ENCODE results near the gene AMBP. TPM values are rescaled to one million over a fixed set of nuclear protein-coding genes. Genes with fewer than 3 reads are reported as not detected.

Gene AMBP
- total and polyA plus RNA-seq, 4 donors, result 3,440 to 6,678 (median 4,863) TPM

DNA sequence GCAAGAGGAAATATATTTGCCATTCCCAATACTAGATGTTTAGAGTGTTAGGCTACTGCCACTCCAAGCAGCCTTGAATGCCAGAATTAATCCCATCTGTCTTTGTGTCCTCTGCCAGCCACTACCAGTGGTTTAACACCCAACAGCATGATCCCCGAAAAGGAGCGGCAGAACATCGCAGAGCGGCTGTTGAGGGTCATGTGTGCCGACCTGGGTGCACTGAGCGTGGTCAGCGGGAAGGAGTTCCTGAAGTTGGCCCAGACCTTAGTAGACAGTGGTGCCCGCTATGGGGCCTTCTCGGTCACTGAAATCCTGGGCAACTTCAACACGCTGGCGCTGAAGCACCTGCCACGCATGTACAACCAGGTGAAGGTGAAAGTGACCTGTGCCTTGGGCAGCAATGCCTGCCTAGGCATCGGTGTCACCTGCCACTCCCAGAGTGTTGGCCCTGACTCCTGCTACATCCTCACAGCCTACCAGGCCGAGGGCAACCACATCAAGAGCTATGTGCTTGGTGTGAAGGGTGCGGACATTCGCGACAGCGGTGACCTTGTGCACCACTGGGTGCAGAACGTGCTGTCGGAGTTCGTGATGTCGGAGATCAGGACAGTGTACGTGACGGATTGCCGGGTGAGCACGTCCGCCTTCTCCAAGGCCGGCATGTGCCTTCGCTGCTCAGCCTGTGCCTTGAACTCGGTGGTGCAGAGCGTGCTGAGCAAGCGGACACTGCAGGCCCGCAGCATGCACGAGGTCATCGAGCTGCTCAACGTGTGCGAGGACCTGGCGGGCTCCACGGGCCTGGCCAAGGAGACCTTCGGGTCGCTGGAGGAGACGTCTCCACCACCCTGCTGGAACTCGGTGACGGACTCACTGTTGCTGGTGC is 29.3 kb downstream of the AMBP start:
- Histone ChIP-seq H3K4me1 (ENCODE audit: control insufficient read depth in 4 of 4, insufficient read depth in 4 of 4, low read length in 3 of 4) (no peaks in the 10 kb centered on the region), H3K27ac (ENCODE audit: low read depth in 1 of 2, low read length in 2 of 2) (no peak overlapping the region), H3K4me3 (ENCODE audit: low read depth in 1 of 3, low read length in 3 of 3) (no peak overlapping the region), H3K9me3 (ENCODE audit: control insufficient read depth in 4 of 4, low read length in 3 of 4) (no peaks in the 10 kb centered on the region), H3K36me3 (ENCODE audit: control insufficient read depth in 4 of 4, insufficient read depth in 3 of 4, low read depth in 1 of 4, low read length in 3 of 4) (peaks cover 5 to 25% (median 21%) of the 10 kb centered on the region in 4 donors), H3K27me3 (ENCODE audit: control insufficient read depth in 4 of 4, insufficient read depth in 4 of 4, low read length in 3 of 4) (no peaks in the 10 kb centered on the region), H3K9ac (ENCODE audit: low read depth in 1 of 2, low read length in 2 of 2) (no peak overlapping the region)
- 98% methylated on average over 44 of the region's 44 CpGs for WGBS
- no peak for TF ChIP-seq FOXA1 (IDR thresholded peaks at IDR 0.05)
- DNase-seq (ENCODE audit: low spot score), result peak; percentile 27

DNA sequence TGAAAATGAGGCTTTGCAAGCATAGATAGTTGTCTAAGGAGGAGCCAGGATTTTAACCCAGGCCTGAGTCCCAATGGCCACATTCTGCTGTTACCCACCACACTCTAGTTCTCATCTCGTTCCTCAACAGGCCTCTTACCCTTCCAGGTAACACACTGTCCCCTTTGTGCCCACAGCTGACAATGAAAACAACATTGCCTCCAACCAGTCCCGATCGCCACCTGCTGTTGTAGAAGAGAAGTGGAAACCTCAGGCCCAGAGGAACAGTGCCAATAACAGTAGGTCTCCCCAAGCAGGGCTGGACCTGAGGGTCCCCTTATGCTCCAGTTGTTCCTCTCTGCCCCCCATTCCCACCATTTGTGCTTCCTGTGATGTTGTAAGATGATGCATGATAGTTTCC is 30.4 kb downstream of the AMBP start:
- WGBS, result 81% methylated on average over 3 of the region's 3 CpGs
- no peak for TF ChIP-seq JUND (IDR thresholded peaks at IDR 0.05)
- TF ChIP-seq, protein P1, sequence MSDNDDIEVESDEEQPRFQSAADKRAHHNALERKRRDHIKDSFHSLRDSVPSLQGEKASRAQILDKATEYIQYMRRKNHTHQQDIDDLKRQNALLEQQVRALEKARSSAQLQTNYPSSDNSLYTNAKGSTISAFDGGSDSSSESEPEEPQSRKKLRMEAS (IDR thresholded peaks at IDR 0.05), result no peak
- TF ChIP-seq RAD21 (IDR thresholded peaks at IDR 0.05), result peak; percentile 71 to 82
- no peak for TF ChIP-seq NR2F2 (IDR thresholded peaks at IDR 0.05)
- TF ChIP-seq, protein P2, sequence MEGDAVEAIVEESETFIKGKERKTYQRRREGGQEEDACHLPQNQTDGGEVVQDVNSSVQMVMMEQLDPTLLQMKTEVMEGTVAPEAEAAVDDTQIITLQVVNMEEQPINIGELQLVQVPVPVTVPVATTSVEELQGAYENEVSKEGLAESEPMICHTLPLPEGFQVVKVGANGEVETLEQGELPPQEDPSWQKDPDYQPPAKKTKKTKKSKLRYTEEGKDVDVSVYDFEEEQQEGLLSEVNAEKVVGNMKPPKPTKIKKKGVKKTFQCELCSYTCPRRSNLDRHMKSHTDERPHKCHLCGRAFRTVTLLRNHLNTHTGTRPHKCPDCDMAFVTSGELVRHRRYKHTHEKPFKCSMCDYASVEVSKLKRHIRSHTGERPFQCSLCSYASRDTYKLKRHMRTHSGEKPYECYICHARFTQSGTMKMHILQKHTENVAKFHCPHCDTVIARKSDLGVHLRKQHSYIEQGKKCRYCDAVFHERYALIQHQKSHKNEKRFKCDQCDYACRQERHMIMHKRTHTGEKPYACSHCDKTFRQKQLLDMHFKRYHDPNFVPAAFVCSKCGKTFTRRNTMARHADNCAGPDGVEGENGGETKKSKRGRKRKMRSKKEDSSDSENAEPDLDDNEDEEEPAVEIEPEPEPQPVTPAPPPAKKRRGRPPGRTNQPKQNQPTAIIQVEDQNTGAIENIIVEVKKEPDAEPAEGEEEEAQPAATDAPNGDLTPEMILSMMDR (IDR thresholded peaks at IDR 0.05; ENCODE audit: low read depth, low read length, missing input control), result peak; percentile 41
- Histone ChIP-seq H3K36me3 (ENCODE audit: control insufficient read depth in 4 of 4, insufficient read depth in 3 of 4, low read depth in 1 of 4, low read length in 3 of 4) (peaks cover 5 to 27% (median 21%) of the 10 kb centered on the region in 4 donors), H3K4me1 (ENCODE audit: control insufficient read depth in 4 of 4, insufficient read depth in 4 of 4, low read length in 3 of 4) (no peaks in the 10 kb centered on the region), H3K4me3 (ENCODE audit: low read depth in 1 of 3, low read length in 3 of 3) (no peak overlapping the region), H3K27me3 (ENCODE audit: control insufficient read depth in 4 of 4, insufficient read depth in 4 of 4, low read length in 3 of 4) (no peaks in the 10 kb centered on the region), H3K9ac (ENCODE audit: low read depth in 1 of 2, low read length in 2 of 2) (no peak overlapping the region), H3K27ac (ENCODE audit: low read depth in 1 of 2, low read length in 2 of 2) (no peak overlapping the region), H3K9me3 (ENCODE audit: control insufficient read depth in 4 of 4, low read length in 3 of 4) (no peaks in the 10 kb centered on the region)
- DNase-seq (ENCODE audit: low spot score), result peak; percentile 30

DNA sequence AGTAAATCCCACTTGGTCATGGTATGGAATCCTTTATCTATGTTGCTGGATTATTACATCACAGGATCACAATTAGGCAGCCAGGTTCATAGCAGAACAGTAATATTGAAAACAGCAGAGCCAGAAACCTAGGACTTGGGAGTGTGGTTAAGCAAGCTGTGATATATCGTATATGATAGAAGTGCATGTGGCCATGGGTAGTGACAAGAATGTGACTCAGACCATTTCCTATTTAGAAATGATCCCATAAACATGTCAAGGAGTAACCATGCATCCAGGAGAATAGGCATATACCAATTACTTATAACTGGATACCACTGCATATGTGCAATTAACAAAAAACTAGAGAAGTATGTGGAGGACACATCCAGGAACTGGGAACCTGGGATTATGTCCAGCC is 31.2 kb downstream of the AMBP start:
- DNase-seq (ENCODE audit: low spot score), result no peak
- no peaks in the 10 kb centered on the region for H3K4me1 ChIP-seq (ENCODE audit: control insufficient read depth in 4 of 4, insufficient read depth in 4 of 4, low read length in 3 of 4)
- H3K9me3 ChIP-seq (ENCODE audit: control insufficient read depth in 4 of 4, low read length in 3 of 4), result no peaks in the 10 kb centered on the region
- no peaks in the 10 kb centered on the region for H3K27me3 ChIP-seq (ENCODE audit: control insufficient read depth in 4 of 4, insufficient read depth in 4 of 4, low read length in 3 of 4)
- no peak overlapping the region for H3K4me3 ChIP-seq (ENCODE audit: low read depth in 1 of 3, low read length in 3 of 3)
- no peak for TF ChIP-seq RXRA (IDR thresholded peaks at IDR 0.05)
- TF ChIP-seq, protein P3, sequence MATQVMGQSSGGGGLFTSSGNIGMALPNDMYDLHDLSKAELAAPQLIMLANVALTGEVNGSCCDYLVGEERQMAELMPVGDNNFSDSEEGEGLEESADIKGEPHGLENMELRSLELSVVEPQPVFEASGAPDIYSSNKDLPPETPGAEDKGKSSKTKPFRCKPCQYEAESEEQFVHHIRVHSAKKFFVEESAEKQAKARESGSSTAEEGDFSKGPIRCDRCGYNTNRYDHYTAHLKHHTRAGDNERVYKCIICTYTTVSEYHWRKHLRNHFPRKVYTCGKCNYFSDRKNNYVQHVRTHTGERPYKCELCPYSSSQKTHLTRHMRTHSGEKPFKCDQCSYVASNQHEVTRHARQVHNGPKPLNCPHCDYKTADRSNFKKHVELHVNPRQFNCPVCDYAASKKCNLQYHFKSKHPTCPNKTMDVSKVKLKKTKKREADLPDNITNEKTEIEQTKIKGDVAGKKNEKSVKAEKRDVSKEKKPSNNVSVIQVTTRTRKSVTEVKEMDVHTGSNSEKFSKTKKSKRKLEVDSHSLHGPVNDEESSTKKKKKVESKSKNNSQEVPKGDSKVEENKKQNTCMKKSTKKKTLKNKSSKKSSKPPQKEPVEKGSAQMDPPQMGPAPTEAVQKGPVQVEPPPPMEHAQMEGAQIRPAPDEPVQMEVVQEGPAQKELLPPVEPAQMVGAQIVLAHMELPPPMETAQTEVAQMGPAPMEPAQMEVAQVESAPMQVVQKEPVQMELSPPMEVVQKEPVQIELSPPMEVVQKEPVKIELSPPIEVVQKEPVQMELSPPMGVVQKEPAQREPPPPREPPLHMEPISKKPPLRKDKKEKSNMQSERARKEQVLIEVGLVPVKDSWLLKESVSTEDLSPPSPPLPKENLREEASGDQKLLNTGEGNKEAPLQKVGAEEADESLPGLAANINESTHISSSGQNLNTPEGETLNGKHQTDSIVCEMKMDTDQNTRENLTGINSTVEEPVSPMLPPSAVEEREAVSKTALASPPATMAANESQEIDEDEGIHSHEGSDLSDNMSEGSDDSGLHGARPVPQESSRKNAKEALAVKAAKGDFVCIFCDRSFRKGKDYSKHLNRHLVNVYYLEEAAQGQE (IDR thresholded peaks at IDR 0.05), result no peak
- TF ChIP-seq HNF4G (IDR thresholded peaks at IDR 0.05), result no peak
- no peak for TF ChIP-seq GABPA (IDR thresholded peaks at IDR 0.05 in 1 of 2, conservative IDR thresholded peaks at IDR 0.05 in 1 of 2)
- TF ChIP-seq NR2F2 (IDR thresholded peaks at IDR 0.05), result no peak
- TF ChIP-seq SP1 (IDR thresholded peaks at IDR 0.05), result no peak
- TF ChIP-seq, protein P1 (IDR thresholded peaks at IDR 0.05), result no peak
- TF ChIP-seq RAD21 (IDR thresholded peaks at IDR 0.05), result no peak
- no peak for TF ChIP-seq EGR1 (IDR thresholded peaks at IDR 0.05; ENCODE audit: low read depth in 2 of 2)
- TF ChIP-seq, protein P4, sequence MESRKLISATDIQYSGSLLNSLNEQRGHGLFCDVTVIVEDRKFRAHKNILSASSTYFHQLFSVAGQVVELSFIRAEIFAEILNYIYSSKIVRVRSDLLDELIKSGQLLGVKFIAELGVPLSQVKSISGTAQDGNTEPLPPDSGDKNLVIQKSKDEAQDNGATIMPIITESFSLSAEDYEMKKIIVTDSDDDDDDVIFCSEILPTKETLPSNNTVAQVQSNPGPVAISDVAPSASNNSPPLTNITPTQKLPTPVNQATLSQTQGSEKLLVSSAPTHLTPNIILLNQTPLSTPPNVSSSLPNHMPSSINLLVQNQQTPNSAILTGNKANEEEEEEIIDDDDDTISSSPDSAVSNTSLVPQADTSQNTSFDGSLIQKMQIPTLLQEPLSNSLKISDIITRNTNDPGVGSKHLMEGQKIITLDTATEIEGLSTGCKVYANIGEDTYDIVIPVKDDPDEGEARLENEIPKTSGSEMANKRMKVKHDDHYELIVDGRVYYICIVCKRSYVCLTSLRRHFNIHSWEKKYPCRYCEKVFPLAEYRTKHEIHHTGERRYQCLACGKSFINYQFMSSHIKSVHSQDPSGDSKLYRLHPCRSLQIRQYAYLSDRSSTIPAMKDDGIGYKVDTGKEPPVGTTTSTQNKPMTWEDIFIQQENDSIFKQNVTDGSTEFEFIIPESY (IDR thresholded peaks at IDR 0.05), result no peak
- no peak for TF ChIP-seq HNF4A (conservative IDR thresholded peaks at IDR 0.05)
- no peak for TF ChIP-seq TAF1 (conservative IDR thresholded peaks at IDR 0.05)
- TF ChIP-seq JUND (IDR thresholded peaks at IDR 0.05), result no peak
- H3K36me3 ChIP-seq (ENCODE audit: control insufficient read depth in 4 of 4, insufficient read depth in 3 of 4, low read depth in 1 of 4, low read length in 3 of 4), result peaks cover 5 to 28% (median 22%) of the 10 kb centered on the region in 4 donors
- H3K9ac ChIP-seq (ENCODE audit: low read depth in 1 of 2, low read length in 2 of 2), result no peak overlapping the region
- WGBS, result 99% methylated on average over 1 of the region's 1 CpG
- no peak overlapping the region for H3K27ac ChIP-seq (ENCODE audit: low read depth in 1 of 2, low read length in 2 of 2)
